Activated T-helper 1 cell treated with anti-CD3 and anti-CD28 coated beads, Interleukin-2, amount 50 U/mL, for 16 hours (primary cell): Measurements from ENCODE around the gene PEX14.
"Not testable (repeated sequence)": the region's sequence is repeated elsewhere in the genome, so short reads cannot be mapped to it uniquely, and the experiment has no call there.

Source experiments
- DNase-seq, 2 donors: peaks; one replicate each; pipeline ENCODE4 v3.0.0-alpha.2; 2020; ENCODE audit warnings: low read depth in 1 of 2, low spot score in 1 of 2

Gene PEX14

DNA sequence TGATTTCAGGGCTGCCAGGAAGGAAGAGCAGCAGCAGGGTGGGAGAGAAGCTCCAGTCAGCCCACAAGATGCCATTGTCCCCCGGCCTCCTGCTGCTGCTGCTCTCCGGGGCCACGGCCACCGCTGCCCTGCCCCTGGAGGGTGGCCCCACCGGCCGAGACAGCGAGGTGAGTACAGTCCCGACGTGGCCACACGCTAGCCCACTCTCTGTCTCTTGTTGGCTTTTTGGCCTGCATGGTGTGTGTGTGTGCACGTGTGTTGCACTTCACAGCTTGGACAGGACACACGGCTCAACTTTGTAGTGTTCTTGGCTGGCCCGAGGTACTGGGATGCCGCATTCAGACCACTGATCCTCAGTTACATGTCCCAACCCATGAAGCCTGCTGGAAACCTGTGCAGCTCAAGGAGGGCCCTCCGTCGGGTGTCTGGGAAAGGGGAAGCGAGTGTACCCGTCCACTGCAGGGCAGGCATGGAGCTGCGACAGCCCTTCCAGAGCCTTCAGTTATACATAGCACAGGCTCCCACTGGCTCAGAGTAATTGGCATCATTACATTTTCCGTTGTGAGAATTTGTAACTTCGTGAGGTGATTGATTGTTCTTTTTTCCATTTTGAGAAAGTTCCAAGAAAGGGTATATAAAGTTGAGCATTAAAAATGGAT is 24.5 kb upstream of the PEX14 start:
- no peak for DNase-seq

DNA sequence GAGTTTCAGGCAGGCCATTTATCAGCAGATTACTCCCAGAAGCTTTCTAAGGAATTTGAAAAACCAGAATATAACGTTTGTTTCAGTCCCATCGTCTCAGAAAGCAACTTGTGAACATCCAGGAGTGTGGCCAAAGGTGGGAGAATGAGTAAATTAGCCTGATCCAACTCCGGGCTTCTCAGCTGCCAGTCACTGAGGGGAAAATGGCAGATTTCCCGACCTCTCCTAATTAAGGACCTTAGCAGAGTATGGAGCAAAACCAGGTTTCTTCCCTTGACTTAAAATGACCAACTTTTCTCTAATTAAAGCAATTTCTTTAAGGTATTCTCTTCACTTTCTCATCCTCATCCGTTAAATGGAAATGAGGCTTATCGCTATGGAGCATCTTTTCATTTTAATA is 23.9 kb upstream of the PEX14 start:
- DNase-seq: no peak

DNA sequence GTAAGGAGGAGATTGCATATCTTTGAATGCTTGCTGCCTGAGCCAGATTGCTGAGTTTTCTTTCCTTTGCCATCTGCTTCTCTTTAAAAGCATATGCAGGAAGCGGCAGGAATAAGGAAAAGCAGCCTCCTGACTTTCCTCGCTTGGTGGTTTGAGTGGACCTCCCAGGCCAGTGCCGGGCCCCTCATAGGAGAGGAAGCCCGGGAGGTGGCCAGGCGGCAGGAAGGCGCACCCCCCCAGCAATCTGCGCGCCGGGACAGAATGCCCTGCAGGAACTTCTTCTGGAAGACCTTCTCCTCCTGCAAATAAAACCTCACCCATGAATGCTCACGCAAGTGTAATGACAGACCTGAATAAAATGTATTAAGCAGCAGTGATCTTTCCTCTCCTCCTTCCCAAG is 23.5 kb upstream of the PEX14 start:
- no peak for DNase-seq

DNA sequence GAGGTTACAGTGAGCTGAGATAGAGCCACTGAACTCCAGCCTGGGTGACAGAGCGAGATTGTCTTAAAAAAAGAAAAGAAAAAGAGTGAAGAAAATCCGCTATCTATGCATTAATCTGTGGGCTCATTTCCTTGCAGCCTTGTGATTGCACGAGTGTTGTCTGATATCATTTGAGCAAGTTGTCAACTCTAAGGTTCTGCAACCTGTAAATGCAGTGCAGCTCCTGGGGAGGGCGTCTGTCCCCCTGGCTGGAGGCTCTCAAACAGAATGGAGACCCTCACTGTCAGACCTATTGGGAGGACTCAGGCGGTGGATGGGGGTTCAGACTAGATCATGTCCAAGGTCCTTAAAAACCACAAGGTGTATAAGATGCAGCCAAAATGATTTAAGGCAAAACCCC is 18.7 kb upstream of the PEX14 start:
- DNase-seq: no peak

DNA sequence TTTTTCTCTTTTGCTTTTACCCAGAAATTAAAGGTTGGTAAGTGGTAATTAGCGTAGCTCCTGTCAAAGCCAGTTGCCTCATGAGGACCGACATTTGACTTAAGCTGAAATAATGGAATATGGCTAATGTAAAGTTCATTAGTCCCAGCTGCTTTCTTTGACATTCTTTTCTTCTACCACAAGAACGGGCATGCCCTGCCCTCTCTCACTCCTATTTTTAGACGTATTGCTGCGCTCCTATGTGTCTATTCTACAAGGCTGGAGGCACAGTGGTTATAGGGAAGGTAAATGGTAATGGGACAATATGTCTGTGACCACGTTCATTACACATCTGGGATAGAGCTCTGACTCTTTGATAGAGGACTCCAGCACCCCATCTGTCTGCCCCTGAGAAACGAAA is 18.1 kb upstream of the PEX14 start:
- no peak for DNase-seq

DNA sequence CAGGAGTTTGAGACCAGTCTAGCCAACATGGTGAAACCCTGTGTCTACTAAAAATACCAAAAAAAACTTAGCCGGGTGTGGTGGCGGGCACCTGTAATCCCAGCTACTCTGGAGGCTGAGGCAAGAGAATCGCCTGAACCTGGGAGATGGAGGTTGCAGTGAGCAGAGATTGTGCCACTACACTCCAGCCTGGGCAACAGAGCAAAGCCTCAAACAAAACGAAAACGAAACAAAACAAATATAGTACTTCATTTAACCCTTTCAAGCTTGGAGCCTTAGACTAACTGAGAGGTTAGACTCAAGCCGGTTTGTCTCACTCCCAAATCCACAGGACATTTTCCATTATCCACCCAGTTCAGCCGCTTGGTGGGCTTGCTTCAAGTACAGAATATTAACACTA is 17.3 kb upstream of the PEX14 start:
- not testable (repeated sequence) for DNase-seq

DNA sequence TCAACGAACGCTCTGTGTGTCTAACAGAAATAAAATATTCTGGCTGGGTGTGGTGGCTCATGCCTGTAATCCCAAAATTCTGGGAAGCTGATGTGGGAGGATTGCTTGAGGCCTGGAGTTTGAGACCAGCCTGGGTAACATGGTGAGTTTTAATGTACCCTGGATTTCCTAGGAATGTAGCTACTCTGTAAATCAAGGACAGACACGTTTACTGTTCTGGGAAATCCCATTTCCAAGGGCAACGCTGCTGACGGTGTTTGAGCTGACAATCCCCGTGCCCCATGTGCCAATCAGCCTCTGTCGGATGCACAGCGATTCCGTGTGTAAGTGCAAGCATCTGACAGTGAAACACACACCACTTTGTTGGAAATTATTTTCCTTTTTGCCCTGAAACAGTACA is 16.9 kb upstream of the PEX14 start:
- no peak for DNase-seq

DNA sequence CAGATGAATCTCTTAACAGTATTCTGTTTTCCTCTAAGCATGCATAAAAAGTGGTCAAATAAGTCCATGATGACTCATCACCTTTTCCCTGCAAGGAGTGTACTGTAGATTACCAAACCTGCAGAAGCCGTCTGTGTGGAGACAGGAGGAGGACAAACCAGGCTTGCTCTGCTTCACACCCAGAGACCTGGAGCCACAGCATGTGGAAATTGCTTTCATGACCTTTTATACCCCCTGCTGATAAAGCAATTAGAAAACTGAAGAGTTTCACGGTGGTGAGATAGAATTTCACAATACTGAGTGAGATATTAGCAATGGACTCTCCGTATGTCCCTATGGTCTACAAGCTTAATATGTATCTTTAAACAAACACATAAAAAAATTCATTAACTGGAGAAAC is 15.6 kb upstream of the PEX14 start:
- no peak for DNase-seq

DNA sequence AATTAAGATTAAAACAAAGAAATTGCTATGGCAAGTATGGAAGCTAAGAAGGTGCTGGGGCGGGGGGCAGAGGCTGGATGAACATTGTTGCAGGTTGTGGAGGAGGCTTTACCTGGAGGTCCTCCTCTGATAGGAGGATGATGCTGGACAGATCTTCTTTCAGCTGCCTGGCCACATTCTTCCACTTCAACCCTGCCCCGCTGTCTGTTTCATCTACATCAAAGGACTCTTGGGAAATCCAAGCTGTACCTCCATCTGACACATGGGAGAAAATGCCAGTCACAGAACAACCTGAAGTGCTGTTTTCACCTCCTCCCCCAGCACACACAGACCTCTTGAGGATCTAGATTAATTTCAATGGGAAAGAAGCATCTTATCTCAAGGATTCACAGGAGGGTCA is 7.7 kb upstream of the PEX14 start:
- DNase-seq: no peak

DNA sequence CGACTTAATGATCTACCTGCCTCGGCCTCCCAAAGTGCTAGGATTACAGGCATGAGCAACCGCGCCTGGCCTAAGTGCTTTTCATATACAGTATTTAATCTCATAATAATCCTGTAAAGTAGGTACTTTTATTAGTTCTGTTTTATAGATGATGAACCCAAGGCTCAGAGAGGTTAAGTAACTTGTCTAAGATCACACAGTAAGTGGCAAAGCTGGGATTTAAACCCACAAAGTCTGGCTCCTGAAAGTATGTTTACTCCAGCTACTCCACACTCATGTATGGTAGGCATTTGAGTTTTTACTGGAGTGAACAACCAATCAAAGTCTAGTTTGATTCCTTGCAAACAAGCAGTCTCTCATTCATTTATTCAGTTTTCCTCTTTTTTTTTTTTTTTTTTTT is 4.7 kb upstream of the PEX14 start:
- no peak for DNase-seq

DNA sequence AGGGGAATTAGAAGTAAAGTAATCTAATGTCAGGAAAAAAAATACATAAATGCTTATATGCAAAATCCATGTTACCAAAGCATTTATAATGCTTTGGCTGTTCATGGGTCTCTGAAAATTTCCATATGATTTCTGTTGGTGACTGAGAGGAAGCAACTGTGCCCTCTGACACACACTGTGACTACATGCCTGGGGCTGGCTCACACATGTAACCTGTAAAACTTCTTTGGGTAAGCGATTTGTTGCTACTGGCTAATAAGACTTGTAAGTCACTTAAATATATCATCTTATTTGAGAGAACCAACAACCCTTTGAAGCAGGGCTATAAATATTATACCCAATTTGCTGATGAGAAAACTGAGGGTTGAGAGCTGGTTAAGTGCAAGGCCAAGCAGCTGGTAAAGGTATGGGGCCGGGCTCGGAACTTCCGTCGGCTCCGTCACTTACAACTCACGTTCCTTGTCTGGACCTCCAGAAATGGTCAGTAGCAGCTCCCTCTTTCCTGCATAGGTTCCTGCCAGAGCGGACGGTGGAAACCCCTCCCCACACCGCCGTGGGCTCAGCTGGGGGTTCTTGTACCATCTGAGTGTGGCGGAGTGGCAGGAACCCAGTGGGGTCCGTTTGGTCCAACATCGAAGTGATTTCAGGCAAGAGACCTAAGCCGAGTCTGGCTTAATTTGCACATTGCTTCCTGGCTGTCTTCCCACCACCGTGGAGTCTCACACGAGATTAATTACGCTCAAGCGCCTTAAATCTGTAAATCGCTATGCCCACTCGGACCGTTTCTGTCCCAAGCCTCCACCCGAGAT is 3.1 kb upstream of the PEX14 start:
- DNase-seq: no peak

DNA sequence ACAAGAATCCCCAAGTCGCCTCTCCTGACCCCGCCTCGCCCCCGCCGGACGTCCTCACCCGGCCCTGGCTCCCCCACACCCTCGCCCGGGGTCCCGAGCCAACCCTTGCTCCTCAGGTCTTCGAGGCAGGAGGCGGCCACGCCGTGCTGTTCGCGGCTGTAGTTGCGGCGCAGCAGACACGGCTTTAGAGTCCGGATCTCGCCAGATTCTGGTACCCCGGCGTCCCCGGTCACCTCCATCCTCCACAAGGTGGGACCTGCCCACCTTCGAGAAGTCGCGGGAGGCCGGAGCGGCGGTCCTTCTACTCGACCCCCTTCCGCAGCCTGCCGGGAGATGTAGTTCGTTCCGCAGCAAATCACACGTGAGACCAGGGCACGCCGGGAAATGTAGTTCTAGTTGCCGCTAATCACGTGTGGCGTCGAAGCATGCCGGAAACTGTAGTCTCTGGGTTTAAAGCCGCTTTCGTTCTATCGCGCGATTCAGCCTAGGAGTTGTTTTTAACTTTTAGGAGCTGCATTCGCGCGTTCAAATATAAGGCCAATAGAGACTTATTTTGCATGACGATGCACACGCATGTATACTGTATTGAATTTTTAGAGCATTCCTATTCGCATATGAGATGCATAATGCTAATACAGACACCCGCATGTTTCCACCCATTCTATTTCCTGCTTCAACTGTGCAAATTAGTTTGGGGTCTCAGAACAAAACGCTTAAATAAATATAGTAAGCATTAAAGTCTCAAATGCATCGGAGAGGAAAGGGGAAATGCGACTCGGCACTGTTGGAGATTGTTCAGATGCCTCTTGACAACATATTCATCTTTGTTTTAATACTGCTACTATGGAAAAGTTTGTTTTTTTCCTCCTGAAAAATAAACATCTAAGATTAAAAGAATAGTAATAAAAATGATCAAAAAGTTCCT is 2.3 kb upstream of the PEX14 start, which contains the start of gene DFFA:
Gene DFFA (minus strand): TSS at position 310 of the 925 bp plus-strand sequence. CDS start 71 bp downstream, at position 239.
- DNase-seq: peak; percentile 76 to 83

DNA sequence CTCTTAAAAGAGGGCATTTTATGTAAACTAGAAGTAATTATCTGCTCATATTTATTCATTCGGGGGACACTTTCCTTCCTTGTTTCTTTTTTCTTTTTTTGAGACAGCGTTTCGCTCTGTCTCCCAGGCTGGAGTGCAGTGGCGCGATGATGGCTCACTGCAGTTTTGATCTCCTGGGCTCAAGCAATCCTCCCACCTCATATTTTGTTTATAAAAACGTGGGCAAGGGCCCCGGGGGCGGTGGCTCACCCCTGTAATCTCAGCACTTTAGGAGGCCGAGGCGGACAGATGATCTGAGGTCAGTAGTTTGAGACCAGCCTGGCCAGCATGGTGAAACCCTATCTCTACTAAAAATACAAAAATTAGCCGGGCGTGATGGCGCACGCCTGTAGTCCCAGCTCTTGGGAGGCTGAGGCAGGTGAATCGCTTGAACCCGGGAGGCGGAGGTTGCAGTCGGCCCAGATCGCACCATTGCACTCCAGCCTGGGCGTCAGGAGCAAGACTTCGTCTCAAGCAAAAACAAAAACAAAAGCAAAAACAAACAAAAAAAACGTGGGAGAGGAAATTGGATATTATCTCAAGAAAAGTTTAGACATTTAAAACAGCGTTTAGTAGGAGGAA is 1.5 kb upstream of the PEX14 start:
- DNase-seq: no peak

DNA sequence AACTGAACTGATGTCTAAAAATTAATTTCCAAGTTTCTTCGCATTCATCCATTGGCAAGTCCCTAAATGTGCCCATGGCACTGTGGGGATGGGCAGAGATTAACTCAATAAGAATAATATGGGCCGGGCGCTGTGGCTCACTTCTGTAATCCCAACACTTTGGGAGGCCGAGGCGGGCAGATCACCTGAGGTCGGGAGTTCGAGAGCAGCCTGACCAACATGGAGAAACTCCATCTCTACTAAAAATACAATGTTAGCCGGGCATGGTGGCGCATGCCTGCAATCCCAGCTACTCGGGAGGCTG is 489 bp upstream of the PEX14 start:
- DNase-seq: not testable (repeated sequence)

DNA sequence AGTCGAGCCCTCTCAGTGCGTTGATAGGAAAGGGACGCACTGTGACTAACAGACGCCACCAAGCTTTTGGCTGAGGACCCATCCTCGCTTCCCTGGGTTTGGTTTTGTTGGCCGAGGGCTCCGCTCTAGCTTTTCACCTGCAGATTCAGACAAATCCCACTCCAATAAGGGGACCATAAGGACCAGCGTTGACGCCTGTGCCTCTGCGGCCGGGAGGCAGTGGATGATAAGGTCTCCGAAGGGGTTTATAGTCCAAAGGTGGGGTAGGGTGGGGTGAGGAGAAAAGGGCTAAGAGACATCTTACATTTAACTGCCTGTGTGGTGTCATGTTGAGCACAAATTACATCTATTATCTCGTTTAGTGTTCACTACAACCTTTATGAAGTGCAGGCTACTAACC is 760 bp downstream of the PEX14 start:
- no peak for DNase-seq

DNA sequence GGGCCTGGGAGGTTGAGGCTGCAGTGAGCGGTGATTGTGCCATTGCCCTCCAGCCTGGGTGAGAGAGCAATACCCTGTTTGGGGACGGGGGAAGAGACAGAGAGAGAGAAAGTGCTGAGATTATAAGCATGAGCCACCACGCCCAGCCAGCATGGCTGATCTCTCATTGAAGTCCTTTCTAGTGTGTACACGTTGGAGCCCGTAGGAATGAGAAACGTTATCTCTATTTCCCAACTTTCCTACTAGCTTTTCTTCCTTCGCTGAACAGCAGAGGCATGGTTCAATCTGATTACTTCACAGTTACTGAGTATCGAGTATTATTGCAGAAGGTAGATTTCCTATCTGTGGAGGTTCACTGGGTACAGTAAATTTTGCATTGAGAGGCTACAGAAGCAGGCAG is 4.5 kb downstream of the PEX14 start:
- DNase-seq: no peak

DNA sequence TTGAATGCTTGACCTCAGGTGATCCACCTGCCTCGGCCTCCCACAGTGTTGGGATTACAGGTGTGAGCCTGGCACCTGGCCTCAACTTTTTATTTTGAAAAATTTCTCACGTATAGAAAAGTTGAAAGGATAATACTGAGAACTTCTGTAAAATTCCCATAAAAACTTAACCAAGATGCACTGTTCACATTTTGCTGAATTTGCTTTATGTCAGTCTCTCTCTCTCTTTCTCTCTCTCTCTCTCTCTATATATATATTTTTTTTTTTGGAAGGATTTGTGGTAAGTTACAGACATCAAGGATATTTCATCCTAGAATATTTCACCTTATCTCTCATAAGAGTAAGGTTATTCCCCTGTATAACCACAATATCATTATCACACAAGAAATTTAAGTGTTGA is 5.9 kb downstream of the PEX14 start:
- no peak for DNase-seq

DNA sequence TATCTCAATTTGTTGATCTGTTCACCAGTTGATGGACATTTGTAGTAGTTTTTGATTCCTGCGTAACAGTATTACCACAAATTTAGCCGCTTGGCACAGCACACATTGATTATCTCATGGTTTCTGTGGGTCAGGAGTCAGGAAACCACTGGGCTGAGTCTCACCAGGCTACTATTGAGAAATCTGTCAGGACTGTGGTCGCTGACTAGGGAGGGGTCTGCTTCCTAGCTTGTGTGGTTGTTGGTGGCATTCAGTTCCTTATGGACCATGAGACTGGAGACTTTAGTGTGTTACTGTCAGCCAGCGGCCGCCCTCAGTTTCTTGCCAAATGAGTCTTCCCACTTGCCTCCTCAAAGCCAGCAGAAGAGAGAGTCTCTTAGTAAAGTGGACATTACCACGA is 9.8 kb downstream of the PEX14 start:
- DNase-seq: no peak

DNA sequence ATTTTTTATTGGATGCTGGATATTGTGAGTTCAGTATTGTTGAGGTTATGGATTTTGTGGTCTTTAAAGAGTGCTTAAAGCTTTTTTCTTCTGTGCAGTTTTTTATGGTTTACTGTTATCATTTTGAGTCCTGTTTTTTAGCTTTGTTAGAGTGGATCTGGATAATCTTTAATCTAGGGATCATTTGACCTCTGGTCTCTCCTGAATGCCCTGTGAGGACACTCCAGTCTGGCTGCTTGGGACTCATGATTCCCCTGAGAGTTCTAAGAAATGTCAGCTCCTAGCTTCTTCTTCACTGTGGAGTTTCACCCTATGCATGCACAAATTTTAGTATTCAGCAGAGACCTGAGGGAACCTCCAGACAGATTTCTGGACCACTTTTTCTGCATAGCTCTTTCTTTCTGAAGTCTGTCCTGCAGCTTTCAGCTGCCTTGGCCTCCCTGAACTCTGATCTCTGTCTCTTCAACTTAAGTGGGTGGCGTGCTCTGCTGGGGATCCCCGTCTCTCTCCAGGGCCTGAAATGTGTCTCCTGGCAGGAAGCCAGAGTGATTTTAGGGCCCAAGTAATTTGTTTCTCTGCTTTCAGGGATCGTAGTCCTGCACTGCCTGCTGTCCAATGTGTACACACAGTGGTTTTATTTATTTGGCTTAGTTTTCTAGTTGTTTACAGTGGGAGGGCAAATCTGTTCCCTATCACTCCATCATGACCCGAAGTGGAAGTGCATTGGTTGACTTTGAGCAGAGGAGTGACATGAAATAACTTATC is 14.7 kb downstream of the PEX14 start:
- DNase-seq: no peak

DNA sequence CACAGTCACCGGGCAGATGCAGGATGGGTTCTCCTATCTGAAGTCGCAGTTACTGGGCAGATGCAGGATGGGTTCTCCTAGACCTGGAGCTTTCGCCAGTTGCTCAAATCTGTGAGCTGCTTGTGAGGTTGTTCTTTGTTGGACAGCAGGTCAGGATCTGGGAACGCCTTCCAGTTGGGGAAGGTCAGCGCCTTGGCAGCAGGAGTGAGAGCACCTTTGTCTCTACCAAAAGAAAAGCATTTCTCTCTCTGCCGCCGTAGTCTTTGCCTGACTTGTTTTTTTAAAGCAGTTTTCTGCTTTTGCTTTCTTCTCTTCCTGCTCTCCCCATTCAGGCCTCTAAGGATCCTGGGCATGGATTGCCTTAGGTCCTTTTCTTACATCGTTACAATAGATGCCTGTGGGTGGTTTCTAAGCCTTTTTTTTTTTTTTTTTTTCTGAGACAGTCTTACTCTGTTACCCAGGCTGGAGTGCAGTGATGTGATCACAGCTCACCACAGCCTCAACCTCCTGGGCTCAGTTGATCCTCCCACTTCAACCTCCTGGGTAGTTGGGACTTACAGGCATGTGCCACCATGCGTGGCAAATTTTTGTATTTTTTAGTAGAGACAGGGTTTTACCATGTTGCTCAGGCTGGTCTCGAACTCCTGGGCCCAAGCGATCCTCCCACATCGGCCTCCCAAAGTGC is 15.7 kb downstream of the PEX14 start:
- no peak for DNase-seq
